ENCODE measurements around the gene SLX4IP. TPM values are rescaled to one million over a fixed set of nuclear protein-coding genes. Genes with fewer than 3 reads are reported as not detected.
A peak's percentile ranks its signal among the peaks of the same experiment; 100 is the strongest.
"Not testable (repeated sequence)": the region's sequence is repeated elsewhere in the genome, so short reads cannot be mapped to it uniquely, and the experiment has no call there.

SLX4IP gene
- total RNA-seq, 2 donors from 2014 or later, result 4.7 to 5.8 TPM

DNA sequence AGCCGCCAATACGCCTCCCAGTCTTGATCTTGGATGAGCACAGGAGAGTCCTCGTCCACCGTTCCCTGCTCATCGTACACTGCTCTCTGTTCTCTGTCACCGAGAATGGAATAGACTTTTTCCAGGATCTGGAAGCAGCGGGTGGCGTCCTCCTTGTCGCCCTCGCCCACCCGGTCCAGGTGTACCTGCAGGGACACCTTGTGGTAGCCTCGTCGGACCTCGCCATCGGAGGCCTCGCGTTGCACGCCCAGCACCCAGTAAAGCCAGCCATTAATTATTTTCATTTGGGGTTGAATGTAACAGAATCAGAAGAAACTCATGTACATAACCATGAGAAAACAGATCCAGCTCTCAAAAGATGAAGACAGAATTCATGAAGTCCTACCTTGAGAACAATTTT lies 178.8 kb downstream of the SLX4IP start:
- no peaks in the 10 kb centered on the region for H3K9me3 ChIP-seq
- DNase-seq (ENCODE audit: low spot score), result no peak
- no peaks in the 10 kb centered on the region for H3K27me3 ChIP-seq (replicated peaks; ENCODE audit: insufficient read depth)
- H3K36me3 ChIP-seq, result no peaks in the 10 kb centered on the region
- no peak for TF ChIP-seq CTCF (IDR thresholded peaks at IDR 0.05)
- no peak for ATAC-seq (ENCODE audit: insufficient number of reproducible peaks, low FRiP score, low read depth)
- no peak overlapping the region for H3K4me3 ChIP-seq
- no peak overlapping the region for H3K27ac ChIP-seq
- peaks cover 14 to 26% of the 10 kb centered on the region in 2 donors for H3K4me1 ChIP-seq (ENCODE audit: control insufficient read depth in 1 of 2, low read depth in 2 of 2)

DNA sequence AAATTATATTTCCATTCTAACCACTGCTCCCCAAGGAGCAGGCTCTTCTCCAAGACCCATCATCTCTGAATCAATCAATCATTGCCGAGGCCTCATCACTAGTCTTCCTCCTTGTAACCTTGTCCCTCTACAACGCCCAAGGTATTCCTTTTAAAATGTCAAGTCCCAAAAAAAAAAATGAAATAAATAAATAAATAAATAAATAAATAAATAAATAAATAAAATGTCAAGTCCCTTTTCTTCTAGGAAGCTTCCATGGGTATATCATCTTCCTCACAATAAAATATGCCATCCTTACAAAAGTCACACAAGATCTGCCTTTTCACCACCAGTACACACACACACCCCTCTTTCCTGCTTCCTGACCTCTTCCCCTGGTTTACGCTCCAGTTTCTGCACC lies 181.1 kb downstream of the SLX4IP start:
- no peak for DNase-seq (ENCODE audit: low spot score)
- Histone ChIP-seq H3K27ac (no peak overlapping the region), H3K9me3 (no peaks in the 10 kb centered on the region), H3K4me3 (no peak overlapping the region), H3K27me3 (replicated peaks; ENCODE audit: insufficient read depth) (no peaks in the 10 kb centered on the region), H3K4me1 (ENCODE audit: control insufficient read depth in 1 of 2, low read depth in 2 of 2) (peaks cover 7 to 15% of the 10 kb centered on the region in 2 donors), H3K36me3 (no peaks in the 10 kb centered on the region)
- no peak for ATAC-seq (ENCODE audit: insufficient number of reproducible peaks, low FRiP score, low read depth)
- no peak for TF ChIP-seq CTCF (IDR thresholded peaks at IDR 0.05)

GRCh38 chr20:10617549-10618133 lies 182.5 kb downstream of the SLX4IP start:
- not testable (repeated sequence) for ATAC-seq (ENCODE audit: insufficient number of reproducible peaks, low FRiP score, low read depth); H3K4me3 ChIP-seq; H3K27me3 ChIP-seq (replicated peaks; ENCODE audit: insufficient read depth); DNase-seq (ENCODE audit: low spot score); H3K9me3 ChIP-seq; H3K36me3 ChIP-seq
- Histone ChIP-seq H3K27ac (peak overlapping the region in 1 of 2 donors; percentile 30), H3K4me1 (ENCODE audit: control insufficient read depth in 1 of 2, low read depth in 2 of 2) (peaks cover 8 to 19% of the 10 kb centered on the region in 2 donors)

- ATAC-seq (ENCODE audit: insufficient number of reproducible peaks, low FRiP score, low read depth) (no peak), DNase-seq (ENCODE audit: low spot score) (no peak)
- Histone ChIP-seq H3K36me3 (no peaks in the 10 kb centered on the region), H3K9me3 (no peaks in the 10 kb centered on the region), H3K27me3 (replicated peaks; ENCODE audit: insufficient read depth) (no peaks in the 10 kb centered on the region), H3K4me3 (no peak overlapping the region), H3K4me1 (ENCODE audit: control insufficient read depth in 1 of 2, low read depth in 2 of 2) (peaks cover 10 to 30% of the 10 kb centered on the region in 2 donors), H3K27ac (peak overlapping the region in 1 of 2 donors; percentile 31)
- no peak for TF ChIP-seq CTCF (IDR thresholded peaks at IDR 0.05)
Observed at GRCh38 chr20:10618611-10619245, 183.6 kb downstream of the SLX4IP start.

GRCh38 chr20:10619427-10619826 lies 184.3 kb downstream of the SLX4IP start:
- Histone ChIP-seq H3K27ac (peak overlapping the region; percentile 31 to 35), H3K36me3 (no peaks in the 10 kb centered on the region), H3K4me1 (ENCODE audit: control insufficient read depth in 1 of 2, low read depth in 2 of 2) (peaks cover 14 to 37% of the 10 kb centered on the region in 2 donors), H3K9me3 (no peaks in the 10 kb centered on the region), H3K4me3 (no peak overlapping the region), H3K27me3 (replicated peaks; ENCODE audit: insufficient read depth) (no peaks in the 10 kb centered on the region)
- no peak for TF ChIP-seq CTCF (IDR thresholded peaks at IDR 0.05)
- no peak for DNase-seq (ENCODE audit: low spot score)
- peak; percentile 52 for ATAC-seq (ENCODE audit: insufficient number of reproducible peaks, low FRiP score, low read depth)
